Prostate gland (tissue), 2 donors: Measurements from ENCODE around the gene SLC66A2. TPM values are rescaled to one million over a fixed set of nuclear protein-coding genes. Genes with fewer than 3 reads are reported as not detected.

Experiments
- DNase-seq: peaks from one replicate; pipeline ENCODE4 v3.0.0-alpha.2; 2019; ENCODE audit warnings: low spot score
- H3K27ac ChIP-seq, 2 donors: fragments of 200-600 bp; sonication (generic); 2 replicates each; pipeline ENCODE4 v1.5.1; 2017 to 2019
- H3K27me3 ChIP-seq: fragments of 200-600 bp; sonication (generic); replicated peaks from 2 replicates; pipeline ENCODE4 v1.5.1; 2019; ENCODE audit not compliant: insufficient read depth
- H3K36me3 ChIP-seq, 2 donors: fragments of 200-600 bp; sonication (generic); 1 replicate in 1 of 2; 2 replicates in 1 of 2; pipeline versions ENCODE4 v1.5.1 to v1.8.1; 2017 to 2019
- H3K4me1 ChIP-seq: fragments of 200-600 bp; sonication (generic); replicated peaks from 2 replicates; pipeline ENCODE4 v1.5.1; 2019
- H3K4me3 ChIP-seq, 2 donors: fragments of 200-600 bp; sonication (generic); 2 replicates each; pipeline ENCODE4 v1.5.1; 2017 to 2019
- H3K9me3 ChIP-seq: fragments of 200-600 bp; sonication (generic); 2 replicates; pipeline ENCODE4 v1.5.1; 2017
- POLR2A ChIP-seq: fragments of 450-650 bp; IDR thresholded peaks from one replicate; pipeline ENCODE4 v1.6.1; 2016; ENCODE audit warnings: antibody characterized with exemption, mild to moderate bottlenecking
- POLR2AphosphoS5 ChIP-seq: sonication (generic); formaldehyde crosslinking; IDR thresholded peaks from one replicate; pipeline ENCODE4 v1.6.1; 2017; ENCODE audit warnings: antibody characterized with exemption
- WGBS: methylation state at CpG from one replicate; pipeline ENCODE4 v1.1.5; 2018; 5-methylcytosine and 5-hydroxymethylcytosine counted together
- intact Hi-C: fragments of 100-400 bp; cut with DNase I; formaldehyde crosslinking; loops from one replicate; pipeline ENCODE4 v1.14.2; 2022
- total RNA-seq, 2 donors: library from RNA; depleted of rRNA; stranded (reverse); fragments of >200 nt; gene quantifications; one replicate each; pipeline ENCODE4 v1.1.0, GENCODE V29; 2016
- TF ChIP-seq, protein P1 (sequence below), 4 experiments: fragments of 200-600 bp in 2 of 4; fragments of 450-650 bp in 2 of 4; sonication (generic) in 2 of 4; IDR thresholded peaks; 1 replicate in 3 of 4; 2 replicates in 1 of 4; pipeline ENCODE4 v1.5.1; 2016 to 2019; ENCODE audit warnings: antibody characterized with exemption in 4 of 4, mild to moderate bottlenecking in 2 of 4, moderate library complexity in 2 of 4

Gene SLC66A2
- total RNA-seq, 2 donors from 2014 or later: 37.6 to 74.1 TPM

- intact Hi-C loops: loop anchor here (10.0 kb wide), 1 partner anchor 263 kb away; no protein-coding TSS in a partner anchor
- DNase-seq: no peak
These were observed 3.4 kb downstream of the SLC66A2 start for GRCh38 chr18:79947881-79948610.

GRCh38 chr18:79947054-79947755, 4.2 kb downstream of the SLC66A2 start:
- H3K9me3 ChIP-seq: no peaks in the 10 kb centered on the region
- intact Hi-C loops: loop anchor here (10.0 kb wide), 1 partner anchor 262 kb away; no protein-coding TSS in a partner anchor
- no peak for DNase-seq
- peaks cover 10% of the 10 kb centered on the region for H3K4me1 ChIP-seq
- H3K36me3 ChIP-seq: no peaks in the 10 kb centered on the region
- TF ChIP-seq POLR2A: no peak
- peak; percentile 14 for TF ChIP-seq POLR2AphosphoS5
- no peak overlapping the region for H3K27ac ChIP-seq
- H3K4me3 ChIP-seq: no peak overlapping the region
- WGBS: 62% methylated on average over 13 of the region's 14 CpGs
- no peaks in the 10 kb centered on the region for H3K27me3 ChIP-seq

More at GRCh38 chr18:79947881-79948610, 3.4 kb downstream of the SLC66A2 start:
- TF ChIP-seq, protein P1, sequence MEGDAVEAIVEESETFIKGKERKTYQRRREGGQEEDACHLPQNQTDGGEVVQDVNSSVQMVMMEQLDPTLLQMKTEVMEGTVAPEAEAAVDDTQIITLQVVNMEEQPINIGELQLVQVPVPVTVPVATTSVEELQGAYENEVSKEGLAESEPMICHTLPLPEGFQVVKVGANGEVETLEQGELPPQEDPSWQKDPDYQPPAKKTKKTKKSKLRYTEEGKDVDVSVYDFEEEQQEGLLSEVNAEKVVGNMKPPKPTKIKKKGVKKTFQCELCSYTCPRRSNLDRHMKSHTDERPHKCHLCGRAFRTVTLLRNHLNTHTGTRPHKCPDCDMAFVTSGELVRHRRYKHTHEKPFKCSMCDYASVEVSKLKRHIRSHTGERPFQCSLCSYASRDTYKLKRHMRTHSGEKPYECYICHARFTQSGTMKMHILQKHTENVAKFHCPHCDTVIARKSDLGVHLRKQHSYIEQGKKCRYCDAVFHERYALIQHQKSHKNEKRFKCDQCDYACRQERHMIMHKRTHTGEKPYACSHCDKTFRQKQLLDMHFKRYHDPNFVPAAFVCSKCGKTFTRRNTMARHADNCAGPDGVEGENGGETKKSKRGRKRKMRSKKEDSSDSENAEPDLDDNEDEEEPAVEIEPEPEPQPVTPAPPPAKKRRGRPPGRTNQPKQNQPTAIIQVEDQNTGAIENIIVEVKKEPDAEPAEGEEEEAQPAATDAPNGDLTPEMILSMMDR (IDR thresholded peaks at IDR 0.05): no peak
- TF ChIP-seq POLR2AphosphoS5 (no peak), POLR2A (no peak)
- peaks cover 10% of the 10 kb centered on the region for H3K4me1 ChIP-seq
- H3K9me3 ChIP-seq: no peaks in the 10 kb centered on the region
- 83% methylated on average over 15 of the region's 15 CpGs for WGBS
- H3K27me3 ChIP-seq: no peaks in the 10 kb centered on the region
- no peak overlapping the region for H3K27ac ChIP-seq
- no peaks in the 10 kb centered on the region for H3K36me3 ChIP-seq
- no peak overlapping the region for H3K4me3 ChIP-seq

- no peaks in the 10 kb centered on the region for H3K9me3 ChIP-seq
- intact Hi-C loops: loop anchor here (10.0 kb wide), 1 partner anchor 261 kb away; no protein-coding TSS in a partner anchor
- H3K4me3 ChIP-seq: no peak overlapping the region
- H3K27ac ChIP-seq: no peak overlapping the region
- 72% methylated on average over 17 of the region's 17 CpGs for WGBS
- no peak for TF ChIP-seq POLR2A
- H3K4me1 ChIP-seq: peaks cover 13% of the 10 kb centered on the region
- no peak for DNase-seq
- H3K27me3 ChIP-seq: no peaks in the 10 kb centered on the region
- no peaks in the 10 kb centered on the region for H3K36me3 ChIP-seq
These were observed 6.1 kb downstream of the SLC66A2 start for GRCh38 chr18:79945118-79946042.

- H3K4me1 ChIP-seq: peaks cover 8% of the 10 kb centered on the region
- no peaks in the 10 kb centered on the region for H3K9me3 ChIP-seq
- H3K27me3 ChIP-seq: no peaks in the 10 kb centered on the region
- H3K27ac ChIP-seq: no peak overlapping the region
- TF ChIP-seq POLR2A (no peak), POLR2AphosphoS5 (no peak)
- TF ChIP-seq, protein P1 (IDR thresholded peaks at IDR 0.05): no peak
- 71% methylated on average over 3 of the region's 3 CpGs for WGBS
- no peak overlapping the region for H3K4me3 ChIP-seq
- H3K36me3 ChIP-seq: no peaks in the 10 kb centered on the region
- intact Hi-C loops: loop anchor here (10.0 kb wide), 1 partner anchor 260 kb away; no protein-coding TSS in a partner anchor
- no peak for DNase-seq
These were observed 6.7 kb downstream of the SLC66A2 start for GRCh38 chr18:79944746-79945117.

DNA sequence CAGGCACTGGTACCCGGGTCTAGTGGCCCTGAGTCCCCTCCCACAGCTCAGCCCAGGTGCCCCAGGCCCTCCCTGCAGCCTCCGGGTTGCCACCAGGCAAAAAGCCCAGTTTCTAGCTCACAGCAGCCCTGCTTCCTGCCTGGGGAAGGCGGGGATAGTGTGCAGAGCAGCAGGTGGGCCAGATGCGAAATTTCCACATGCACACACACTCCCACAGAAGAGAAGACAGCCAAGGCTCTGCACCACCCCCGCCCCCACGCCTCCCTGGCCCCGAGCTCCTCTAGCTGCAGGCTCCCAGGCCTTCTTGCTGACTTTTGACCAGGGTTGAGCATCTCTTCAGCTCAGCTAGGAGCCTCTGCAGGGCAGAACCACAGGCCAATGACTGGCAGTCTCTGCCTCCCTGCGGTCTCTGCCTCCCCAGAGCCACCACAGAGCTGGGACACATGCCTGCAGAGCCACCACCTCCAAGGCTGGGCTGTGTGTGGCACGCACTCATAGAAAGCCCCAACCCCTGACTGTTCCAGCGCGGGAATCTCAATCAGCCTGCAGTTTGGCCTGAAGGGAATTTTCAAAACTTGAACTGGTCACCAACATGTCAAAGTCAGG, 7.2 kb downstream of the SLC66A2 start:
- 59% methylated on average over 11 of the region's 11 CpGs for WGBS
- Histone ChIP-seq H3K27me3 (no peaks in the 10 kb centered on the region), H3K27ac (no peak overlapping the region), H3K36me3 (no peaks in the 10 kb centered on the region), H3K4me3 (no peak overlapping the region), H3K9me3 (no peaks in the 10 kb centered on the region), H3K4me1 (peaks cover 8% of the 10 kb centered on the region)
- intact Hi-C loops: loop anchor here (10.0 kb wide), 1 partner anchor 259 kb away; no protein-coding TSS in a partner anchor
- TF ChIP-seq POLR2A (no peak), POLR2AphosphoS5 (no peak)
- TF ChIP-seq, protein P1 (IDR thresholded peaks at IDR 0.05): no peak
- no peak for DNase-seq
